Liver (tissue), 9 donors: ENCODE measurements around the gene BET1. TPM values are rescaled to one million over a fixed set of nuclear protein-coding genes. Genes with fewer than 3 reads are reported as not detected.
A peak's percentile ranks its signal among the peaks of the same experiment; 100 is the strongest.

Experiments used
- DNase-seq: peaks from one replicate; pipeline ENCODE4 v3.0.0-alpha.2; 2017; ENCODE audit warnings: low spot score
- H3K27ac ChIP-seq, 2 donors: one replicate each; pipeline ENCODE4 v1.7.0; 2013; ENCODE audit warnings: inconsistent platforms in 2 of 2, low read length in 2 of 2, control low read depth in 1 of 2, low read depth in 1 of 2, mild to moderate bottlenecking in 1 of 2
- H3K27me3 ChIP-seq, 4 donors: one replicate each; pipeline versions ENCODE4 v1.6.1 to v1.7.0; 2013; ENCODE audit warnings: low read length in 3 of 4, inconsistent platforms in 1 of 4, mild to moderate bottlenecking in 1 of 4, moderate library complexity in 1 of 4; ENCODE audit not compliant: control insufficient read depth in 4 of 4, insufficient read depth in 4 of 4
- H3K36me3 ChIP-seq, 4 donors: one replicate each; pipeline versions ENCODE4 v1.6.1 to v1.7.0; 2013; ENCODE audit warnings: low read length in 3 of 4, mild to moderate bottlenecking in 3 of 4, low read depth in 1 of 4, moderate library complexity in 1 of 4; ENCODE audit not compliant: control insufficient read depth in 4 of 4, insufficient read depth in 3 of 4
- H3K4me1 ChIP-seq, 4 donors: one replicate each; pipeline versions ENCODE4 v1.6.1 to v1.7.0; 2013; ENCODE audit warnings: low read length in 3 of 4, mild to moderate bottlenecking in 3 of 4, moderate library complexity in 1 of 4; ENCODE audit not compliant: control insufficient read depth in 4 of 4, insufficient read depth in 4 of 4
- H3K4me3 ChIP-seq, 3 donors: one replicate each; pipeline versions ENCODE4 v1.6.1 to v1.7.0; 2013; ENCODE audit warnings: low read length in 3 of 3, control low read depth in 1 of 3, low read depth in 1 of 3, mild to moderate bottlenecking in 1 of 3
- H3K9ac ChIP-seq, 2 donors: one replicate each; pipeline ENCODE4 v1.7.0; 2013; ENCODE audit warnings: low read length in 2 of 2, mild to moderate bottlenecking in 2 of 2, moderate library complexity in 2 of 2, control low read depth in 1 of 2, low read depth in 1 of 2
- H3K9me3 ChIP-seq, 4 donors: one replicate each; pipeline versions ENCODE4 v1.6.1 to v1.7.0; 2013; ENCODE audit warnings: low read length in 3 of 4; ENCODE audit not compliant: control insufficient read depth in 4 of 4
- EGR1 ChIP-seq, 2 donors: IDR thresholded peaks; 2 replicates each; pipeline ENCODE4 v1.6.1; 2016 to 2018; ENCODE audit warnings: antibody characterized with exemption in 2 of 2, low read depth in 2 of 2
- FOXA1 ChIP-seq: IDR thresholded peaks from 2 replicates; pipeline ENCODE4 v1.6.1; 2016; ENCODE audit warnings: antibody characterized with exemption
- FOXA2 ChIP-seq: IDR thresholded peaks from 2 replicates; pipeline ENCODE4 v1.6.1; 2016; ENCODE audit warnings: antibody characterized with exemption
- GABPA ChIP-seq, 2 donors: IDR thresholded peaks in 1 of 2; conservative IDR thresholded peaks in 1 of 2; 2 replicates each; pipeline ENCODE4 v1.6.1; 2016; ENCODE audit warnings: antibody characterized with exemption in 2 of 2, mild to moderate bottlenecking in 1 of 2, moderate library complexity in 1 of 2
- HNF4A ChIP-seq, 2 donors: conservative IDR thresholded peaks; 2 replicates each; pipeline ENCODE4 v1.6.1; 2016; ENCODE audit warnings: antibody characterized with exemption in 2 of 2, mild to moderate bottlenecking in 2 of 2
- HNF4G ChIP-seq: IDR thresholded peaks from 2 replicates; pipeline ENCODE4 v1.6.1; 2016; ENCODE audit warnings: antibody characterized with exemption
- JUND ChIP-seq, 2 donors: IDR thresholded peaks; 2 replicates each; pipeline ENCODE4 v1.6.1; 2016; ENCODE audit warnings: antibody characterized with exemption in 2 of 2
- NR2F2 ChIP-seq: IDR thresholded peaks from 2 replicates; pipeline ENCODE4 v1.6.1; 2016; ENCODE audit warnings: antibody characterized with exemption
- RAD21 ChIP-seq, 2 donors: IDR thresholded peaks; 2 replicates each; pipeline ENCODE4 v1.6.1; 2016; ENCODE audit warnings: antibody characterized with exemption in 2 of 2, mild to moderate bottlenecking in 2 of 2
- RXRA ChIP-seq, 2 donors: IDR thresholded peaks; 2 replicates each; pipeline ENCODE4 v1.6.1; 2017 to 2018; ENCODE audit warnings: antibody characterized with exemption in 2 of 2, mild to moderate bottlenecking in 1 of 2
- SP1 ChIP-seq: IDR thresholded peaks from 2 replicates; pipeline ENCODE4 v1.6.1; 2018; ENCODE audit warnings: antibody characterized with exemption, mild to moderate bottlenecking
- TAF1 ChIP-seq: conservative IDR thresholded peaks from 2 replicates; pipeline ENCODE4 v1.6.1; 2016; ENCODE audit warnings: antibody characterized with exemption, mild to moderate bottlenecking
- YY1 ChIP-seq: IDR thresholded peaks from 2 replicates; pipeline ENCODE4 v1.6.1; 2016; ENCODE audit warnings: antibody characterized with exemption, mild to moderate bottlenecking
- WGBS: extraction: QIAGEN DNeasy Blood & Tissue Kit; methylation state at CpG from one replicate; pipeline ENCODE4 v1.1.7; 2013; 5-methylcytosine and 5-hydroxymethylcytosine counted together
- polyA plus RNA-seq, 2 donors: library from polyadenylated mRNA; stranded (reverse) in 1 of 2; unstranded in 1 of 2; fragments of 200-250 nt in 1 of 2; fragments of >200 nt in 1 of 2; fragmentation: Nextera tagmentation in 1 of 2; extraction: Ambion mirVana in 1 of 2; gene quantifications; one replicate each; pipeline versions ENCODE4 v1.2.1 to v1.2.3, GENCODE V29; 2013 to 2015
- total RNA-seq, 2 donors: library from RNA; depleted of rRNA; stranded (reverse); fragments of >200 nt; gene quantifications; one replicate each; pipeline ENCODE4 v1.2.3, GENCODE V29; 2014
- TF ChIP-seq, protein P1 (sequence below): IDR thresholded peaks from 2 replicates; pipeline ENCODE4 v1.6.1; 2016; ENCODE audit warnings: antibody characterized with exemption
- TF ChIP-seq, protein P2 (sequence below): IDR thresholded peaks from 2 replicates; pipeline ENCODE4 v1.6.1; 2016; ENCODE audit warnings: antibody characterized with exemption
- TF ChIP-seq, protein P3 (sequence below): IDR thresholded peaks from 2 replicates; pipeline ENCODE4 v1.6.1; 2016; ENCODE audit warnings: antibody characterized with exemption
- TF ChIP-seq, protein P4 (sequence below): IDR thresholded peaks from 2 replicates; pipeline ENCODE4 v1.6.1; 2016; ENCODE audit warnings: antibody characterized with exemption, mild to moderate bottlenecking
- TF ChIP-seq, protein P5 (sequence below): fragments of 150-350 bp; IDR thresholded peaks from 2 replicates; pipeline ENCODE4 v1.5.1; 2017; ENCODE audit warnings: improper control_type of control experiment, low read depth, low read length; ENCODE audit not compliant: missing input control
- donor health status: healthy.
- donor health status: healthy.
- donor health status: healthy.
- donor health status: healthy.
- donor health status: healthy.

Gene BET1
- total and polyA plus RNA-seq, 4 donors = 12.7 to 23.9 (median 16.2) TPM

DNA sequence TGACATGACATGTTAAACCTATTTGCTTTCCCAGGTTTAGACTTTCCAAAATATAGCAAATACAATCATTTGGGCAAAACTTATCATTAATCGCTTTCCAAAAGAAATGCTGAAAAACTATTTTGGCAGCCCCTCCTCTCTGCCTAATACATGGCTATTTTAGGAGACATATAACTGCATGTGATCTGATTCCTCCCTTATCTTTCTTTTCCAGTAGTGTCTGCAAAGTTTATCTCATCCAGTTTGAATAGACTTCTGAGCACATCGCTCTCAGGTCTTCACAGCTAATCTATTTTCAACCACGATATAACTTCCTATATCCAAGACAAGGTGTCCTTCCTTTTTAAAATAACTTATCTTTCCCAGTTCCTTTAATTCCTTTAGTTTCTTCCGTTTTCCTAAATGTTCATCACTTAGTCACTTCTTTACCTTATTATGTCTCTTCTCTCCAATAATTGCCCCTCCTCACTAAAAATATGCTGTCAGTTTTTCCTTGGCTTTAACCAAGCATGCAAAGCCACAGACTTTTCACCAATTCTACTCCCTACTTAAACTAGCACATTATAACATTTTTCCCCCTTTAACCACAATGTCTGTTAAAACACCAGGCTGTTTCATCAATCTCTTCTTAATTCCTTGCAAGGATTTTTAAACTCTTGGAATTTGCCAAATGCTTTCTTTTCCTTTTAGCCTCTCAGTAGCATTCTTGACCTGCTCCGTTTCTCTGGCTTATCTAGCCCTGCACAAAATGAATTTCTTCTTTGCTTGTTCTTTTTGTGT is 58.2 kb downstream of the BET1 start:
- Histone ChIP-seq H3K4me3 (no peak overlapping the region), H3K36me3 (no peaks in the 10 kb centered on the region), H3K27me3 (no peaks in the 10 kb centered on the region), H3K27ac (peak overlapping the region in 1 of 2 donors; percentile 20), H3K9me3 (no peaks in the 10 kb centered on the region), H3K9ac (no peak overlapping the region), H3K4me1 (no peaks in the 10 kb centered on the region)
- DNase-seq = no peak
- WGBS = 55% methylated on average over 5 of the region's 5 CpGs
- TF ChIP-seq, protein P1, sequence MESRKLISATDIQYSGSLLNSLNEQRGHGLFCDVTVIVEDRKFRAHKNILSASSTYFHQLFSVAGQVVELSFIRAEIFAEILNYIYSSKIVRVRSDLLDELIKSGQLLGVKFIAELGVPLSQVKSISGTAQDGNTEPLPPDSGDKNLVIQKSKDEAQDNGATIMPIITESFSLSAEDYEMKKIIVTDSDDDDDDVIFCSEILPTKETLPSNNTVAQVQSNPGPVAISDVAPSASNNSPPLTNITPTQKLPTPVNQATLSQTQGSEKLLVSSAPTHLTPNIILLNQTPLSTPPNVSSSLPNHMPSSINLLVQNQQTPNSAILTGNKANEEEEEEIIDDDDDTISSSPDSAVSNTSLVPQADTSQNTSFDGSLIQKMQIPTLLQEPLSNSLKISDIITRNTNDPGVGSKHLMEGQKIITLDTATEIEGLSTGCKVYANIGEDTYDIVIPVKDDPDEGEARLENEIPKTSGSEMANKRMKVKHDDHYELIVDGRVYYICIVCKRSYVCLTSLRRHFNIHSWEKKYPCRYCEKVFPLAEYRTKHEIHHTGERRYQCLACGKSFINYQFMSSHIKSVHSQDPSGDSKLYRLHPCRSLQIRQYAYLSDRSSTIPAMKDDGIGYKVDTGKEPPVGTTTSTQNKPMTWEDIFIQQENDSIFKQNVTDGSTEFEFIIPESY = no peak
- no peak for TF ChIP-seq HNF4G
- no peak for TF ChIP-seq FOXA2
- TF ChIP-seq RAD21 (IDR thresholded peaks at IDR 0.05) = no peak
- TF ChIP-seq, protein P2, sequence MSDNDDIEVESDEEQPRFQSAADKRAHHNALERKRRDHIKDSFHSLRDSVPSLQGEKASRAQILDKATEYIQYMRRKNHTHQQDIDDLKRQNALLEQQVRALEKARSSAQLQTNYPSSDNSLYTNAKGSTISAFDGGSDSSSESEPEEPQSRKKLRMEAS = no peak
- no peak for TF ChIP-seq NR2F2
- TF ChIP-seq SP1 = no peak
- TF ChIP-seq TAF1 = no peak
- TF ChIP-seq, protein P3, sequence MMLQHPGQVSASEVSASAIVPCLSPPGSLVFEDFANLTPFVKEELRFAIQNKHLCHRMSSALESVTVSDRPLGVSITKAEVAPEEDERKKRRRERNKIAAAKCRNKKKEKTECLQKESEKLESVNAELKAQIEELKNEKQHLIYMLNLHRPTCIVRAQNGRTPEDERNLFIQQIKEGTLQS = no peak
- TF ChIP-seq, protein P4, sequence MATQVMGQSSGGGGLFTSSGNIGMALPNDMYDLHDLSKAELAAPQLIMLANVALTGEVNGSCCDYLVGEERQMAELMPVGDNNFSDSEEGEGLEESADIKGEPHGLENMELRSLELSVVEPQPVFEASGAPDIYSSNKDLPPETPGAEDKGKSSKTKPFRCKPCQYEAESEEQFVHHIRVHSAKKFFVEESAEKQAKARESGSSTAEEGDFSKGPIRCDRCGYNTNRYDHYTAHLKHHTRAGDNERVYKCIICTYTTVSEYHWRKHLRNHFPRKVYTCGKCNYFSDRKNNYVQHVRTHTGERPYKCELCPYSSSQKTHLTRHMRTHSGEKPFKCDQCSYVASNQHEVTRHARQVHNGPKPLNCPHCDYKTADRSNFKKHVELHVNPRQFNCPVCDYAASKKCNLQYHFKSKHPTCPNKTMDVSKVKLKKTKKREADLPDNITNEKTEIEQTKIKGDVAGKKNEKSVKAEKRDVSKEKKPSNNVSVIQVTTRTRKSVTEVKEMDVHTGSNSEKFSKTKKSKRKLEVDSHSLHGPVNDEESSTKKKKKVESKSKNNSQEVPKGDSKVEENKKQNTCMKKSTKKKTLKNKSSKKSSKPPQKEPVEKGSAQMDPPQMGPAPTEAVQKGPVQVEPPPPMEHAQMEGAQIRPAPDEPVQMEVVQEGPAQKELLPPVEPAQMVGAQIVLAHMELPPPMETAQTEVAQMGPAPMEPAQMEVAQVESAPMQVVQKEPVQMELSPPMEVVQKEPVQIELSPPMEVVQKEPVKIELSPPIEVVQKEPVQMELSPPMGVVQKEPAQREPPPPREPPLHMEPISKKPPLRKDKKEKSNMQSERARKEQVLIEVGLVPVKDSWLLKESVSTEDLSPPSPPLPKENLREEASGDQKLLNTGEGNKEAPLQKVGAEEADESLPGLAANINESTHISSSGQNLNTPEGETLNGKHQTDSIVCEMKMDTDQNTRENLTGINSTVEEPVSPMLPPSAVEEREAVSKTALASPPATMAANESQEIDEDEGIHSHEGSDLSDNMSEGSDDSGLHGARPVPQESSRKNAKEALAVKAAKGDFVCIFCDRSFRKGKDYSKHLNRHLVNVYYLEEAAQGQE = no peak
- no peak for TF ChIP-seq FOXA1

DNA sequence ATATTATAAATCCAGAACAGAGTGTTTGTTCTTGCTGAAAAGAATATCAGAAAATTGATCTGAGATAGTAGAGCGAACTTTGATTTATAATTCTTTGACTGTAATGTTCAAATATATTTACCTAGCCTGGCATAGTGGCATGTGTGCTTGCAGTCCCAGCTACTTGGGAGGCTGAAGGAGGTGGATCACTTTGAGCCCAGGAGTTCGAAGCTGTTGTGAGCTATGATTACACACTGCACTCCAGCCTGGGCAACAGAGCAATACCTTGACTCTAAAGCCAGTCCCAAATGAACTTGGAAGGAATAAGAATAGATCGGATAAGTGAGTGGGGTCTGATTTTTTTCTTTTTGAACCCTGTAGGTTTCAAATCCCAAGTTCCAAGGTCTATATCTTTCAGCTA is 59.1 kb downstream of the BET1 start:
- Histone ChIP-seq H3K27ac (no peak overlapping the region), H3K9me3 (no peaks in the 10 kb centered on the region), H3K27me3 (no peaks in the 10 kb centered on the region), H3K9ac (no peak overlapping the region), H3K4me3 (no peak overlapping the region), H3K4me1 (no peaks in the 10 kb centered on the region), H3K36me3 (no peaks in the 10 kb centered on the region)
- DNase-seq = no peak
- WGBS = 48% methylated on average over 3 of the region's 3 CpGs
- no peak for TF ChIP-seq RAD21 (IDR thresholded peaks at IDR 0.05)
- no peak for TF ChIP-seq JUND (IDR thresholded peaks at IDR 0.05)
- no peak for TF ChIP-seq HNF4G
- no peak for TF ChIP-seq YY1
- TF ChIP-seq, protein P2 = no peak
- TF ChIP-seq EGR1 (IDR thresholded peaks at IDR 0.05; ENCODE audit: low read depth in 2 of 2) = no peak
- TF ChIP-seq HNF4A (conservative IDR thresholded peaks at IDR 0.05) = no peak
- no peak for TF ChIP-seq TAF1
- TF ChIP-seq, protein P5, sequence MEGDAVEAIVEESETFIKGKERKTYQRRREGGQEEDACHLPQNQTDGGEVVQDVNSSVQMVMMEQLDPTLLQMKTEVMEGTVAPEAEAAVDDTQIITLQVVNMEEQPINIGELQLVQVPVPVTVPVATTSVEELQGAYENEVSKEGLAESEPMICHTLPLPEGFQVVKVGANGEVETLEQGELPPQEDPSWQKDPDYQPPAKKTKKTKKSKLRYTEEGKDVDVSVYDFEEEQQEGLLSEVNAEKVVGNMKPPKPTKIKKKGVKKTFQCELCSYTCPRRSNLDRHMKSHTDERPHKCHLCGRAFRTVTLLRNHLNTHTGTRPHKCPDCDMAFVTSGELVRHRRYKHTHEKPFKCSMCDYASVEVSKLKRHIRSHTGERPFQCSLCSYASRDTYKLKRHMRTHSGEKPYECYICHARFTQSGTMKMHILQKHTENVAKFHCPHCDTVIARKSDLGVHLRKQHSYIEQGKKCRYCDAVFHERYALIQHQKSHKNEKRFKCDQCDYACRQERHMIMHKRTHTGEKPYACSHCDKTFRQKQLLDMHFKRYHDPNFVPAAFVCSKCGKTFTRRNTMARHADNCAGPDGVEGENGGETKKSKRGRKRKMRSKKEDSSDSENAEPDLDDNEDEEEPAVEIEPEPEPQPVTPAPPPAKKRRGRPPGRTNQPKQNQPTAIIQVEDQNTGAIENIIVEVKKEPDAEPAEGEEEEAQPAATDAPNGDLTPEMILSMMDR = no peak
- TF ChIP-seq, protein P4 = no peak
- no peak for TF ChIP-seq RXRA (IDR thresholded peaks at IDR 0.05)
- no peak for TF ChIP-seq GABPA (IDR thresholded peaks at IDR 0.05 in 1 of 2, conservative IDR thresholded peaks at IDR 0.05 in 1 of 2)
- no peak for TF ChIP-seq SP1
- TF ChIP-seq FOXA1 = no peak
- no peak for TF ChIP-seq NR2F2
- TF ChIP-seq FOXA2 = no peak
- TF ChIP-seq, protein P3 = no peak
